ENCODE data around the gene ACTR6.

DNA sequence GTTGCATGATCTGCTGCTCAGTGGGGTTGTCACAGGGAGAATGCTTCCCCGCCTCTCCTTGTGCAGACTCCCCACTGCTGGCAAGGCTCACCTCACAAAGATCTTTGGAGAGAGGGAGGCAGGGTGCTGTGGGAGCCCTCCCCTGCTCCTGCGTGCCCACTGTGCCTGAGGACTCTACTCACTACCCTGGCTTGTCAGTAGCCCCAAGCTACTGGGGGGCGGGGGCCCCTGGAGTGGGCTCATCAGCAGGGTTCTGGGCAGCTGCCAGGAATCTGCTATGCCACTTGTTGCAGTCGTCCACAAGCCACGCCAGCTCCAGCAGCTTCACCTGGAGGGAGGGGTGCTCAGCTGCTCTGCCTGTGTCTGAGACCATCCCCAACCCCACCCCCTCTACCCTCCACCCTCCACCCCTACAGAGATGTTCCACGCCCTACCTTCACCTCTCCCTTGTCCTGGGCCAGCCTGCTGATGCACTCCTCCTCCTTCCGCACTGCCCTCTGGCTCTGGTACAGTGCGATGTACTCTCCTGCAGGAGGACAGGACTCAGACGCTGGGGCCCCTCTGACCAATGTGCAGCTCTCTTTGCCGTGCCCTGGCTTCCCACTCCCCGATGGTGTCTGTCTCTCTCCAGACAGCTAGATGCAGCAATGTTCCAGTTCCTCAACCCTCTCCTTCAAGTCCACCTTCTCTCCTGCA lies 43.7 kb upstream of the ACTR6 start:
- TF ChIP-seq, protein P1, sequence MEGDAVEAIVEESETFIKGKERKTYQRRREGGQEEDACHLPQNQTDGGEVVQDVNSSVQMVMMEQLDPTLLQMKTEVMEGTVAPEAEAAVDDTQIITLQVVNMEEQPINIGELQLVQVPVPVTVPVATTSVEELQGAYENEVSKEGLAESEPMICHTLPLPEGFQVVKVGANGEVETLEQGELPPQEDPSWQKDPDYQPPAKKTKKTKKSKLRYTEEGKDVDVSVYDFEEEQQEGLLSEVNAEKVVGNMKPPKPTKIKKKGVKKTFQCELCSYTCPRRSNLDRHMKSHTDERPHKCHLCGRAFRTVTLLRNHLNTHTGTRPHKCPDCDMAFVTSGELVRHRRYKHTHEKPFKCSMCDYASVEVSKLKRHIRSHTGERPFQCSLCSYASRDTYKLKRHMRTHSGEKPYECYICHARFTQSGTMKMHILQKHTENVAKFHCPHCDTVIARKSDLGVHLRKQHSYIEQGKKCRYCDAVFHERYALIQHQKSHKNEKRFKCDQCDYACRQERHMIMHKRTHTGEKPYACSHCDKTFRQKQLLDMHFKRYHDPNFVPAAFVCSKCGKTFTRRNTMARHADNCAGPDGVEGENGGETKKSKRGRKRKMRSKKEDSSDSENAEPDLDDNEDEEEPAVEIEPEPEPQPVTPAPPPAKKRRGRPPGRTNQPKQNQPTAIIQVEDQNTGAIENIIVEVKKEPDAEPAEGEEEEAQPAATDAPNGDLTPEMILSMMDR (IDR thresholded peaks at IDR 0.05; ENCODE audit: low read length) = no peak
- no peak for TF ChIP-seq EZH2 (IDR thresholded peaks at IDR 0.05; ENCODE audit: borderline replicate concordance, low read length)
